Hindlimb muscle (tissue), 1 donor: ENCODE results near the gene SUSD1. TPM values are rescaled to one million over a fixed set of nuclear protein-coding genes. Genes with fewer than 3 reads are reported as not detected.
"Not testable (repeated sequence)": the region's sequence is repeated elsewhere in the genome, so short reads cannot be mapped to it uniquely, and the experiment has no call there.

Source experiments
- DNase-seq: peaks from one replicate; pipeline ENCODE4 v3.0.0-alpha.2; 2013
- polyA plus RNA-seq: library from polyadenylated mRNA; unstranded; fragments of 120-200 nt; gene quantifications from one replicate; pipeline ENCODE4 v1.2.1, GENCODE V29; 2013; ENCODE audit not compliant: insufficient read length

The SUSD1 gene
- polyA plus RNA-seq, 1 donor = 8.5 TPM

DNA sequence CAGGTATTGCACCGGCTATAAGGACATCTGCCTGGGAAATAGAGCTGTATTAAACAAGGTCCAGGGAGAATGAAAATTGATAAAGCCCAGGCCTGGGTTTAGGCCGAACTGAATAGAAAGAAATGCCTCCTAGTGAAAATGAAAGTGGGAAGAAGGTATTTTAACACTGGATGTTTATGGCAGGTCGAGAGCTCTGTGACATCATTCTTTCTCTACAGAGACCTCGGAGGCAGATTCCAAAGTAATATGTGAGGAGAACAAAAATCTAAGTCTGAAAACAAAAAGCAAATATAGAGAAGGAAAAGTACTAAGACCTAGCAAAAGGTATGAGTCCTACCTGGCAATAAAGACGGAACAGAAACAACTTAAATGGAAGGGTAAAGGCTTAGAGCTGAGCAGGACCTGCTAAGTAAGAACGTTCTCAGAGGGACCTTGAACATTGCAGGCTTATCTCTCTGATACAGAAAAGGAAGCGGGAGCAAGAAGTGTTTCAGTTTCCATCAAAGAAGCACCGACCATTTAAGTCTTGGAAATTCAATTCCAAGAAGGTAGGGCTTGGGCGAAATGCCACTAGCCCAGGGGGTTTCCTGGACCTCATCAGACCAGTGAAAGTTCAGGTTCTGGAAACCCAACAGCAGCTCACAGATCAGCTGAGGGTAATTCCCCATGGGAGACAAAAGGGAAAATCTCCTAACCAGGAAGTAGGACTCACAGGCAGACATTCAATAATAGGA, 80.0 kb downstream of the SUSD1 start:
- no peak for DNase-seq

DNA sequence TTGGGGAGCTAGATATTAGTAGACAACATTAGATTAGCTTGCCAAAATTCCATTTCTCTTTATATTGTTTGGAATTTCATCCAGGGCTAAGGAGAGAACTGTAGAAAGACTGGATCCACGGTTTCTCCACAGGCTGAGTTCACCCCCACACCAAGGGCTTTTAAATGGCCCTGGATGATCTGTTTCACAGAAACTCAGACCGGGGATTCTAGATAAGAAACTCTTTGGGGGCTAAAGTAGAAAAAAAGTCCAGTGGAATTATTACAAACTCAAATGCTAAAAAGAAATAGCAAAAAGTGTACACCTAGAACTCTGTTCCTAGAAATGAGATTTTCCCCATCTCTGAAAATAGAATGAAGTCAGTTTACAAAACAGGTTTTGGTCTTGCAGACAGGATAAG, 80.9 kb downstream of the SUSD1 start:
- no peak for DNase-seq

- no peak for DNase-seq
Observed at GRCh38 chr9:112093870-112094216, 81.3 kb downstream of the SUSD1 start.

- DNase-seq = no peak
Observed at GRCh38 chr9:112093147-112093869, 81.8 kb downstream of the SUSD1 start.

DNA sequence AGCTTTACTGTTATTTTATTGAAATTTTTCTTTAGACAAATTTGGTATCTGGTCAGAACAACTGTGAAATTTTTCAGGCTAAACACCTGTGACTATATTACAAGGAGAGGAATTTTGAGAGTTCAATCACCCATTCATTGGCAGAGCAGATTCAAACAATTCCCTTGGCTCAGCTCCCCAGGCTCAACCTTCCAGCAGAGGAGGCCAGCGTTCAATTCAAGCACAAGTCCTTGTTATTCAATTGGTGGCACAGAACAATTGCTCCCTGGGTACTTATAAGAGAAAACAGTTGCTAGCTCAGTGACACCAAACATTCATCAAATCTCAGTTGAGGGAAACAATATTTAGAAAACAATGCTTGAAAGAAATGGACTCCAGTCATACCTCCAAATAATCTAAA, 83.3 kb downstream of the SUSD1 start:
- no peak for DNase-seq

- DNase-seq = no peak
Observed at GRCh38 chr9:112087506-112087905, 87.6 kb downstream of the SUSD1 start.

- DNase-seq = peak; percentile 34
Observed at GRCh38 chr9:112086627-112087026, 88.5 kb downstream of the SUSD1 start.

GRCh38 chr9:112084907-112085306, 90.2 kb downstream of the SUSD1 start:
- no peak for DNase-seq

GRCh38 chr9:112084334-112084733, 90.8 kb downstream of the SUSD1 start:
- DNase-seq = no peak

DNA sequence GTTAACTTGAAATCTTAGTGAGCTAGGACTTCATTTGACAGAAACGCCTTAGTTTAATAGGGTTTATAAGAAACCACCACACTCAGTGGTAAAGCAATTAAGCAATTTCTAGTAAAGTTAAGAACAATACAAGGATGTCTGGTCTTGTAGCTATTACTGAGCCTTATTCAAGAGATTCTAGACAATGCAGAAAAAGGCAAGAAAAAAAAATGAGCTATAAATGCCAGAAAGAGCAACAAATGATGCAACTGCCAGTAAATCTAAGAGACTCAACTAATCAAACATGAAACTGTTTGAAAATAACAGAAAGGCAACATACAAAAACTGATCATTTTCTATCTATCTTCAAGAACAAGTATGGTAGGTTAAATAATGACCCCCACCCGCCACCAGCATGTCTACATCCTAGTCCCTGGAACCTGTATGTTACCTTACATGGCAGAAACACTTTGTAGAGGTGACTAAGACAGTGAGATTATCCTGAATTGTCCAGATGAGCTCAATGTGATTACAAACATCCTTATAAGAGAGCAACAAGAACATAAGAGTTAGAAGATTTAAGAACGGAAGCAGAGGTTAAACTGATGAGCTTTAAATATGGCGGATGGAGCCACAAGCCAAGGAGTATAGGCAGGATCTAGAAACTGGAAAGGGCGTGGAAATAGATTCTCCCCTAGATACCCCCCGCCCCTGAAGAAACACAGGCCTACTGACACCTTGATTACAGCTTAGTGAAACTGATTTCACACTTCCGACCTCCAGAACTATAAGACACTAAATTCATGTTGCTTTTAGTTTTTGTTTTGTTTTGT, 93.0 kb downstream of the SUSD1 start:
- no peak for DNase-seq

- no peak for DNase-seq
Observed at GRCh38 chr9:112080831-112081542, 94.1 kb downstream of the SUSD1 start.

- DNase-seq = no peak
Observed at GRCh38 chr9:112078432-112078831, 96.7 kb downstream of the SUSD1 start.

GRCh38 chr9:112076814-112077213, 98.3 kb downstream of the SUSD1 start:
- no peak for DNase-seq

- no peak for DNase-seq
Observed at GRCh38 chr9:112075009-112075378, 100.1 kb downstream of the SUSD1 start.

GRCh38 chr9:112074250-112075008, 100.7 kb downstream of the SUSD1 start:
- DNase-seq = peak; percentile 80

DNA sequence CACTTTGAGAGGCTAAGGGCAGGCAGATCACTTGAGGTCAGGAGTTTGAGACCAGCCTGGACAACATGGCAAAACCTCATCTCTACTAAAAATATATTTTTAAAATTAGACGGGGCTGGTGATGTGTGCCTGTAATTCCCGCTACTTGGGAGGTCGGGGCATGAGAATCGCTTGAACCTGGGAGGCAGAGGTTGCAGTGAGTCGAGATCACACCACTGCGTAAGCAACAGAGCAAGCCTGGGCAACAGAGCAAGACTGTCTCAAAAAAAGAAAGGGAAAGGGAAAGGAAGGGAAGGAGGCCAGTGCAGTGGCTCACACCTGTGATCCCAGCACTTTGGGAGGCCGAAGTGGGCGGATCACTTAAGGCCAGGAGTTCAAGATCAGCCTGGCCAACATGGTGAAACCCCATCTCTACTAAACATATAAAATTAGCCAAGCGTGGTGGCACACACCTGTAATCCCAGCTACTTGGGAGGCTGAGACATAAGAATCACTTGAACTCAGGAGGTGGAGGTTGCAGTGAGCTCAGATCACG, 101.4 kb downstream of the SUSD1 start:
- DNase-seq = not testable (repeated sequence)

GRCh38 chr9:112072721-112073638, 102.1 kb downstream of the SUSD1 start:
- DNase-seq = no peak

DNA sequence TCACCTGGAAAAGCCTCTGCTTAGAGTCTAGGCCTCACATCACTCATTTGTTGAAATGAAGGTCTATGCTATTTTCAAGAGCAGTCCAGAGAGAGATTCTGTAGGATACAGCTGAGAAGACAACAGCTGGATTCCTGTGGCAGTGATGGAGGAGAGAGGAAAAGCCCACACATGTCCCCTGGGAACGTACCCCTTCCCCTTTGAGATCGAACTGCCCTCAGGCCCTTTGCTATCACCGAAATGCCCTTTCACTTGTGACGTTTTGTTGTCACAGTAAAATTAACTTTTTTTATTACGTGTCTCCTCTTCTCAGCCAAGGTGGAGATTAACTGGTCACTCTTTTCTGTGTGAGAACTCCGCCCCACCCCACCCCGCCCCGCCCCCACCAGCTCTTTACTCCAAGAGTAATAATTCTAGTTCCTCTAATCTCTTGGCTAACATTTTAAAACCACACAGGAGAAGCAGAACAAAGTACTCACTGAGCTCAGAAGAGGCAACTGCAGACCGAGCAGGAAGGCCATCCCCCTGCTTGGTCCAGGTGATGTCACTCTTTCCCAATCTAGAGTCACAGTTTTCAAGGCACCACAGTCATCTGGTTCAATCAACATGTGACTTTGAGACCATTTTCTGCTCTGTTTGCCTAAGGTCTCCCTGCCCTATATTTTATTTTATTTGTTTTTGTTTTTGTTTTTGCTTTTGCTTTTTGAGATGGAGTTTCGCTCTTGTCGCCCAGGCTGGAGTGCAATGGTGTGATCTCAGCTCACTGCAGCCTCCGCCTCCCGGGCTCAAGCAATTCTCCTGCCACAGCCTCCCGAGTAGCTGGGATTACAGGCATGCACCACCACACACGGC, 105.6 kb downstream of the SUSD1 start:
- no peak for DNase-seq

- no peak for DNase-seq
Observed at GRCh38 chr9:112065806-112066606, 109.1 kb downstream of the SUSD1 start.
